HUES64 (cell line): ENCODE measurements around the gene SLC39A10.

ENCODE experiments used
- H3K27ac ChIP-seq: 2 replicates; pipeline ENCODE4 v1.7.0; 2013; ENCODE audit warnings: low read depth, low read length, inconsistent platforms
- H3K27me3 ChIP-seq: 2 replicates; pipeline ENCODE4 v1.6.1; 2013; ENCODE audit warnings: mild to moderate bottlenecking, low read length; ENCODE audit not compliant: insufficient read depth
- H3K36me3 ChIP-seq: 2 replicates; pipeline ENCODE4 v1.6.1; 2013; ENCODE audit warnings: mild to moderate bottlenecking, low read length; ENCODE audit not compliant: insufficient read depth
- H3K4me1 ChIP-seq: 2 replicates; pipeline ENCODE4 v1.6.1; 2013; ENCODE audit warnings: mild to moderate bottlenecking, low read length, moderate library complexity; ENCODE audit not compliant: insufficient read depth
- H3K4me3 ChIP-seq: 2 replicates; pipeline ENCODE4 v1.5.1; 2013; ENCODE audit warnings: mild to moderate bottlenecking, low read length, moderate library complexity
- H3K9ac ChIP-seq: 2 replicates; pipeline ENCODE4 v1.6.1; 2013; ENCODE audit warnings: mild to moderate bottlenecking, low read depth, low read length
- H3K9me3 ChIP-seq: 2 replicates; pipeline ENCODE4 v1.6.1; 2013; ENCODE audit warnings: low read depth, low read length; ENCODE audit not compliant: insufficient read depth
- WGBS: fragments of 150-250, 120-280 bp; methylation state at CpG from one replicate; pipeline ENCODE4 v1.1.7; 2013; ENCODE audit warnings: missing lambda C conversion rate; 5-methylcytosine and 5-hydroxymethylcytosine counted together

Gene SLC39A10

DNA sequence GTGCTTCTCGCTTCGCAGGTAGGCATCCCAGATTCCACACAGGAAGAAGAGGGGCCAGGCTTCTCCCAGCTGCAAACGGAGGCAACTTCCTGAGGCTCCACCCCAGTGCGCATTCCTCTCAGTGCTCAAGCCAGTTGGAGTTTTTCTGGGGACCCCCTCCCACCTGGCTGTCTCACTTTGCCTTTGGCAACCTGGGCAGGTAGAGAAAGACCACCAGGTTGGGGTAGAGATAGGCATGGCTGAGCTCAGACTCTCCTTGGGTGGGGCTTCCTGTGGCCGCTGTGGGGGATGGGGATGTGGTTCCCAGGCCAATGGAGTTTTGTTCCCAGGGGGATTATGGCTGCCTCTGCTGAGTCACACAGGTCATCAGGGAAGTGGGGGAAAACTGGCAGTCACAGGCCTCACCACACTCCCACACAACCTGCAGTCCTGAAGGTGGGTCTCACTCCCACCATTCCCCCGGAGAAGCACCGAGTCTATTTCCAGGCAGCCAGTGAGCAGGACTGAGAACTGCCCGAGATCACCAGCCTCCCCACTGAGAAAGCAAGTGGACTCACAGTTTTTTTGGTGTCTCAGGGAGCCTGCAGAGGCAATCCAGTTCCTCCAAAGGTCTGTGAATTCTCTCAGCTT, 38.1 kb downstream of the SLC39A10 start:
- Histone ChIP-seq H3K36me3 (peaks cover 10% of the 10 kb centered on the region; the same call in 1 of the 2 replicates), H3K27me3 (no peaks in the 10 kb centered on the region), H3K4me1 (peaks cover 19% of the 10 kb centered on the region), H3K27ac (peak overlapping the region; percentile 54), H3K9me3 (peaks cover 7% of the 10 kb centered on the region; the same call in 1 of the 2 replicates), H3K9ac (peak overlapping the region; percentile 8; the same call in 1 of the 2 replicates), H3K4me3 (no peak overlapping the region; the same call in 1 of the 2 replicates)
- WGBS = 81% methylated on average over 8 of the region's 8 CpGs

DNA sequence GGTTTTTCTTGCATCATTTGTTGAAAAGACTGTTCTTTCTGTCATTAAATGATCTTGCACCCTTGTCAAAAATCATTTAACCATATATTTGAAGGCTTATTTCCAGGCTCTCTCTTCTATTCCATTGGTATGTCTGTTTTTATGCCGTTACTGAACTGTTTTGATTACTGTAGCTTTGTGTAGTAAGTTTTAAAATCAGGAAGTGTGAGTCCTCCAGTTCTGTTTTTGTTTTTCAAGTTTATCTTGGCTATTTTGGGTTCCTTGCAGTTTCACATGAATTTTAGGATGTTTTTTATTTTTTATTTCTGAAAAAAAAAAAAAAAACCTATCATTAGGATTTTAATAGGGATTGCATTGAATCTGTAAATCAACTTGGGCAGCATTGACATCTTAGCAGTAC, 39.0 kb downstream of the SLC39A10 start:
- H3K4me1 ChIP-seq = peaks cover 19% of the 10 kb centered on the region
- no peaks in the 10 kb centered on the region for H3K27me3 ChIP-seq
- no peak overlapping the region for H3K27ac ChIP-seq
- no peak overlapping the region for H3K9ac ChIP-seq
- H3K4me3 ChIP-seq = no peak overlapping the region
- 94% methylated on average over 1 of the region's 1 CpG for WGBS
- H3K36me3 ChIP-seq = 0 out of 2 replicates have a peak, but pooled peaks cover 11% of the 10 kb centered on the region
- H3K9me3 ChIP-seq = peaks cover 11% of the 10 kb centered on the region; the same call in 1 of the 2 replicates

DNA sequence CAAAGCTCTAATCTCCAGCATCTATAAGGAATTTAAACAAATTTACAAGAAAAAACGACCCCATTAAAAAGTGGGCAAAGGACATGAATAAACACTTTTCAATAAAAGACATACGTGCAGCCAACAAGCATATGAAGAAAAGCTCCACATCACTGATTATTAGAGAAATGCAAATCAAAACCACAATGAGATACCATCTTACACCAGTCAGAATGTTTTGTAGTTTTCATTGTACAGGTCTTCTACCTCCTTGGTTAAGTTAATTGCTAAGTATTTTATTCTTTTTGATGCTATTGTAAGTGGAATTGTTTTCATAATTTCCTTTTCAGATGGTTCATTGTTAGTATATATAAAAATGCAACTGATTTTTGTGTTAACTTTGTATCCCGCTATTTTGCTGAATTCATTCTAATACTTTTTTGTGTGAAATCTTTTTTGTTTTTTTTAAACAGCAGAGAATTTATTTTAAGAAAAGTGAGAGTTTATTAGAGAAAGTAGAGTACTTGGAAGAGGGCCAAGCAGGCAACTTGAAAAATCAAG, 40.7 kb downstream of the SLC39A10 start:
- no peak overlapping the region for H3K27ac ChIP-seq
- H3K4me3 ChIP-seq = no peak overlapping the region
- no peaks in the 10 kb centered on the region for H3K27me3 ChIP-seq
- no peak overlapping the region for H3K9ac ChIP-seq
- WGBS = 89% methylated on average over 3 of the region's 3 CpGs
- H3K9me3 ChIP-seq = peaks cover 11% of the 10 kb centered on the region; the same call in 1 of the 2 replicates
- H3K36me3 ChIP-seq = 0 out of 2 replicates have a peak, but pooled peaks cover 11% of the 10 kb centered on the region
- peaks cover 19% of the 10 kb centered on the region for H3K4me1 ChIP-seq

- Histone ChIP-seq H3K9me3 (peaks cover 11% of the 10 kb centered on the region; the same call in 1 of the 2 replicates), H3K36me3 (0 out of 2 replicates have a peak, but pooled peaks cover 11% of the 10 kb centered on the region), H3K4me1 (peaks cover 4% of the 10 kb centered on the region; the same call in 1 of the 2 replicates), H3K9ac (no peak overlapping the region), H3K4me3 (no peak overlapping the region), H3K27ac (no peak overlapping the region), H3K27me3 (no peaks in the 10 kb centered on the region)
- WGBS = 96% methylated on average over 2 of the region's 3 CpGs
Observed at GRCh38 chr2:195700480-195700879, 43.5 kb downstream of the SLC39A10 start.

DNA sequence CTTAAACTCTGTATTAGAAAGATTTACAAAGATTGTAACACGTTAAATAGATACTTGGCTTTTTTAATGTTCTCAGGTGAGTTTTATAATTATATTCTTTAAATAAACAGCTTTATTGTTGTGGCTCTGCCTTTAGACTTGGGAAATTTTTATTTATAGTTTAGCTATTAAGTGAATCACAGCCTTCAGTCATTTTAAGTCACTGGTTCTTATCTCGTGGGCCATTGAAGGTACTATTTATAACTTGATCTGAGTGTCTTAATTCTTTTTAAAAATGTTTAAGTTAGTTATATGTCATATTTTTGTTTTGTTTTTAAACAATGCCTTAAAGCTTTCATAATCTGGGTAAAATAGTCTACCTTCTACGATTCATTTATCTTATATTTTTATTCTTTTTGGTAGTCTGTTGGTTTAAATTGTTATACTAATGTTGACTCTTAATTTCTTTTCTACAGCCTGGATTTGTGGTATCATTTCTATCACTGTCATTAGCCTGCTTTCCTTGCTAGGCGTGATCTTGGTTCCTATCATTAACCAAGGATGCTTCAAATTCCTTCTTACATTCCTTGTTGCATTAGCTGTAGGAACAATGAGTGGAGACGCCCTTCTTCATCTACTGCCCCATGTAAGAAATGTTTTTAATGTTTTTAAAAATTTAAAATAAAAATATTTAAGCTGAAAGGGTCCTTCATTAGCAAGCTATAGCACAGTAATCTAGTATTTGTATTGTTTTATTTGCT, 49.3 kb downstream of the SLC39A10 start:
- Histone ChIP-seq H3K27ac (peak overlapping the region; percentile 54; the same call in 1 of the 2 replicates), H3K4me3 (no peak overlapping the region), H3K4me1 (peaks cover 17% of the 10 kb centered on the region), H3K9ac (no peak overlapping the region; the same call in 1 of the 2 replicates), H3K27me3 (no peaks in the 10 kb centered on the region), H3K36me3 (peaks cover 43% of the 10 kb centered on the region), H3K9me3 (no peaks in the 10 kb centered on the region)
- 73% methylated on average over 2 of the region's 5 CpGs for WGBS

- peaks cover 20% of the 10 kb centered on the region for H3K4me1 ChIP-seq
- no peak overlapping the region for H3K27ac ChIP-seq
- 75% methylated on average over 1 of the region's 2 CpGs for WGBS
- H3K9ac ChIP-seq = no peak overlapping the region
- no peaks in the 10 kb centered on the region for H3K27me3 ChIP-seq
- no peak overlapping the region for H3K4me3 ChIP-seq
- peaks cover 79% of the 10 kb centered on the region for H3K36me3 ChIP-seq
- H3K9me3 ChIP-seq = no peaks in the 10 kb centered on the region
Observed at GRCh38 chr2:195709901-195710806, 53.1 kb downstream of the SLC39A10 start.

DNA sequence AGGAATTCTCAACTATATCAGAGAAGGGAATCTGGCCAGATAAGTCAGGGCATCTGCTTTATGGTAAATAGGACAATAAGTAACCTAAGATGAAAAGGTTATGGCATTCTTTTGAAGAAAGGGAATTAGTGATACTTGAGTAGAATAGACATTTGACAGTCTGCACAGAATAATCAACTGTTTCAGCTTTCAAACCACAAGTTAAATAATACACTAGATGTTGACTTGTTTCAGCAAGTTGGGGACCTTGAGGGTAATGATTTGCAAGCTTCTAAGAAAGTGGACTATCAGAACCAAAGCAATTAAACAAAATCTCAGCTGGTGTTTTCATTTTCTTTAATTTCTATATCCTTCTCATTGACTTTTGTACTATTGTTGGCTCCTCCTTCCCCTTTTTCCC, 54.5 kb downstream of the SLC39A10 start:
- Histone ChIP-seq H3K27me3 (no peaks in the 10 kb centered on the region), H3K9me3 (no peaks in the 10 kb centered on the region), H3K4me3 (no peak overlapping the region), H3K9ac (no peak overlapping the region), H3K36me3 (peaks cover 92% of the 10 kb centered on the region), H3K27ac (no peak overlapping the region; the same call in 1 of the 2 replicates), H3K4me1 (peaks cover 11% of the 10 kb centered on the region)

DNA sequence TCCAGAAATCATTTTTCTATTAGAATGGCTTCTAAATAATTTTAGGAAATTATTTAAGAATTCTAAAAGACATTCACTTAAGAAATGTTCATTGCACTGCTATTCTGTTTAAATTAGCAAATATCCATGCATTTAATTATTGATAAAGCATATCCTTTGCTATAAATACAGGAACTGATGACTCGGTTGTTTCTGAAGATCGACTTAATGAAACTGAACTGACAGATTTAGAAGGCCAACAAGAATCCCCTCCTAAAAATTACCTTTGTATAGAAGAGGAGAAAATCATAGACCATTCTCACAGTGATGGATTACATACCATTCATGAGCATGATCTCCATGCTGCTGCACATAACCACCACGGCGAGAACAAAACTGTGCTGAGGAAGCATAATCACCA, 59.4 kb downstream of the SLC39A10 start:
- peaks cover 3% of the 10 kb centered on the region; the same call in 1 of the 2 replicates for H3K4me1 ChIP-seq
- H3K4me3 ChIP-seq = no peak overlapping the region
- no peak overlapping the region for H3K9ac ChIP-seq
- H3K9me3 ChIP-seq = no peaks in the 10 kb centered on the region
- H3K27me3 ChIP-seq = no peaks in the 10 kb centered on the region
- no peak overlapping the region for H3K27ac ChIP-seq
- 89% methylated on average over 4 of the region's 4 CpGs for whole genome bisulfite sequencing
- H3K36me3 ChIP-seq = peaks cover 94% of the 10 kb centered on the region

DNA sequence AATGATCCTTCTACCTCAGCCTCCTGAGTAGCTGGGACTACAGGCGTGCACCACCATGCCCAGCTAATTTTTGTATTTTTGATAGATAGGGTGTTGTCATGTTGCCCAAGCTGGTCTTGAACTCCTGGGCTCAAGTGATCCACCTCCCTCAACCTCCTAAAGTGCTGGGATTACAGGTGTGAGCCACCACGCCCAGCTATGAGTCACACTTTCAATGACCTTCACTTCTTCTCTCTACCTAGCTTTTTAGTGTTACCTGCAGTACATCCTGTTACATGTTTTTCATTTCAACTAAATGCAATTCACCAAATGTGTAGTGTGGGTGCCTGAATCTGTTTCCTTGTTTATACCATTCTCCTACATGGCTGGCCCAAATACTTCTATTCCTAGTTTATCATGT, 64.0 kb downstream of the SLC39A10 start:
- Histone ChIP-seq H3K27ac (no peak overlapping the region), H3K27me3 (no peaks in the 10 kb centered on the region), H3K4me3 (no peak overlapping the region), H3K4me1 (no peaks in the 10 kb centered on the region), H3K9ac (no peak overlapping the region), H3K36me3 (peaks cover 91% of the 10 kb centered on the region), H3K9me3 (no peaks in the 10 kb centered on the region)
- 84% methylated on average over 1 of the region's 2 CpGs for WGBS

DNA sequence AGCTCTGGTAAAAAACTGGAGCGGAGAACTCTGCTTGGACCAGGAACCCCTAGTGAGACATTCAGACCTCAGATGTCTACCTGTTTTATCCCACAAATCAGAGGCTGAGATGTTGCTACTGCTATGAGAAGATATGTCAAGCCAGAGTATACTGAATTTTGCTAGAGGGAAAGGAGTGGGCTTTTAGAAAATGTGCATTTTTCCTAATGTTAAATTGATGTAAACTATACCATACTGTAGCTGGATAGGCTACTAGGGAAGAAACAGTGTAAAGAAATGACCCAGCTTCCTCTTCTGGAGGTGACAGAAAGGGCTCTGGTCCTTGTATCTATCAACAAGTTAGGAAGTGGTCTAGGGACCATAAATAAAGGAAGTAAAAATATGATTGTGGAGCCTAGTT, 65.0 kb downstream of the SLC39A10 start:
- 90% methylated on average over 1 of the region's 1 CpG for WGBS
- no peak overlapping the region for H3K4me3 ChIP-seq
- H3K27me3 ChIP-seq = no peaks in the 10 kb centered on the region
- H3K9me3 ChIP-seq = no peaks in the 10 kb centered on the region
- H3K9ac ChIP-seq = no peak overlapping the region
- peaks cover 86% of the 10 kb centered on the region for H3K36me3 ChIP-seq
- H3K27ac ChIP-seq = no peak overlapping the region
- no peaks in the 10 kb centered on the region for H3K4me1 ChIP-seq
